GM12878 (cell line): Measurements from ENCODE around the gene GDA.

Source experiments
- CBX3 ChIP-seq: fragments of 200-600 bp; sonication (generic); IDR thresholded peaks from 2 replicates; pipeline ENCODE4 v1.6.1; 2016; ENCODE audit warnings: low read depth, borderline replicate concordance
- CTCF ChIP-seq, 3 experiments: IDR thresholded peaks in 2 of 3; conservative IDR thresholded peaks in 1 of 3; 2 replicates each; pipeline ENCODE4 v1.5.1; 2011; ENCODE audit warnings: low read depth in 3 of 3, low read length in 3 of 3, mild to moderate bottlenecking in 3 of 3, control low read depth in 2 of 3, moderate library complexity in 2 of 3, inconsistent platforms in 1 of 3, mixed read lengths in 1 of 3; ENCODE audit not compliant: control insufficient read depth in 2 of 3, insufficient read depth in 1 of 3; ENCODE audit errors: extremely low read depth in 1 of 3
- ESRRA ChIP-seq: IDR thresholded peaks from 2 replicates; pipeline ENCODE4 v1.6.1; 2012; ENCODE audit warnings: mild to moderate bottlenecking, low read length, improper control_type of control experiment
- GABPA ChIP-seq: IDR thresholded peaks from 2 replicates; pipeline ENCODE4 v1.6.1; 2014; ENCODE audit warnings: antibody characterized with exemption, low read depth, mild to moderate bottlenecking, inconsistent platforms
- KDM1A ChIP-seq: fragments of 200-600 bp; sonication (generic); IDR thresholded peaks from 2 replicates; pipeline ENCODE4 v1.6.1; 2016; ENCODE audit warnings: borderline replicate concordance
- PAX8 ChIP-seq: fragments of 450-650 bp; IDR thresholded peaks from 2 replicates; pipeline ENCODE4 v1.6.1; 2017; ENCODE audit warnings: mild to moderate bottlenecking, moderate library complexity
- POLR2AphosphoS5 ChIP-seq: IDR thresholded peaks from 2 replicates; pipeline ENCODE4 v1.6.1; 2011; ENCODE audit warnings: mild to moderate bottlenecking, low read length, inconsistent platforms
- RAD51 ChIP-seq: fragments of 450-650 bp; IDR thresholded peaks from 2 replicates; pipeline ENCODE4 v1.6.1; 2016; ENCODE audit warnings: moderate library complexity, mild to moderate bottlenecking, inconsistent platforms
- SIX5 ChIP-seq: IDR thresholded peaks from 2 replicates; pipeline ENCODE4 v1.6.1; 2011; ENCODE audit warnings: mild to moderate bottlenecking, low read depth, low read length, moderate library complexity; ENCODE audit not compliant: severe bottlenecking
- TF ChIP-seq, protein P1 (sequence below): IDR thresholded peaks from 2 replicates; pipeline ENCODE4 v1.6.1; 2012; ENCODE audit warnings: low read depth, low read length, improper control_type of control experiment
- TF ChIP-seq, protein P2 (sequence below): fragments of 450-650 bp; IDR thresholded peaks from 2 replicates; pipeline ENCODE4 v1.6.1; 2017; ENCODE audit warnings: mild to moderate bottlenecking

DNA sequence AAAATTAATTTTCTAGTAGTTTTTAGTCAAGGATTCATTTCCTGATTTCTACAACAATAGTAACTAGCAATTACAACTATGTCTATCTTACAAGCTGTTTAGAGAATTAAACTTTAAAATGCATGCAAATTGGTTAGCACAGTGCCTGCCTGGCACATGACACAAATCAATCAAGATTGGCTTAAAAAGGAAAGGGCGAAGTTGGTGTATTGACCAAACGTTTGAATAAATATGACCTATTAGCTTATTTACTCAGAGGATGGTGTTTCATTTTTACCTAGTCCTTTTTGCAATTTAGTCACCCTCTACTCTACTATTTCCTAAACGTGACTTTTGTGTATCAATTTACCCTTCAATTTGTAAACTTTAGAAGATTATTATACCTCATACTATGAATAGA lies 83.5 kb downstream of the GDA start:
- TF ChIP-seq, protein P1, sequence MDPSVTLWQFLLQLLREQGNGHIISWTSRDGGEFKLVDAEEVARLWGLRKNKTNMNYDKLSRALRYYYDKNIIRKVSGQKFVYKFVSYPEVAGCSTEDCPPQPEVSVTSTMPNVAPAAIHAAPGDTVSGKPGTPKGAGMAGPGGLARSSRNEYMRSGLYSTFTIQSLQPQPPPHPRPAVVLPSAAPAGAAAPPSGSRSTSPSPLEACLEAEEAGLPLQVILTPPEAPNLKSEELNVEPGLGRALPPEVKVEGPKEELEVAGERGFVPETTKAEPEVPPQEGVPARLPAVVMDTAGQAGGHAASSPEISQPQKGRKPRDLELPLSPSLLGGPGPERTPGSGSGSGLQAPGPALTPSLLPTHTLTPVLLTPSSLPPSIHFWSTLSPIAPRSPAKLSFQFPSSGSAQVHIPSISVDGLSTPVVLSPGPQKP = no peak
- TF ChIP-seq CTCF (IDR thresholded peaks at IDR 0.05 in 2 of 3, conservative IDR thresholded peaks at IDR 0.05 in 1 of 3; ENCODE audit: control insufficient read depth in 2 of 3, extremely low read depth in 1 of 3, insufficient read depth in 1 of 3, low read depth in 3 of 3, low read length in 3 of 3) (no peak), SIX5 (no peak), PAX8 (no peak), POLR2AphosphoS5 (no peak), GABPA (no peak), ESRRA (no peak), RAD51 (no peak), KDM1A (no peak), CBX3 (no peak)
- TF ChIP-seq, protein P2, sequence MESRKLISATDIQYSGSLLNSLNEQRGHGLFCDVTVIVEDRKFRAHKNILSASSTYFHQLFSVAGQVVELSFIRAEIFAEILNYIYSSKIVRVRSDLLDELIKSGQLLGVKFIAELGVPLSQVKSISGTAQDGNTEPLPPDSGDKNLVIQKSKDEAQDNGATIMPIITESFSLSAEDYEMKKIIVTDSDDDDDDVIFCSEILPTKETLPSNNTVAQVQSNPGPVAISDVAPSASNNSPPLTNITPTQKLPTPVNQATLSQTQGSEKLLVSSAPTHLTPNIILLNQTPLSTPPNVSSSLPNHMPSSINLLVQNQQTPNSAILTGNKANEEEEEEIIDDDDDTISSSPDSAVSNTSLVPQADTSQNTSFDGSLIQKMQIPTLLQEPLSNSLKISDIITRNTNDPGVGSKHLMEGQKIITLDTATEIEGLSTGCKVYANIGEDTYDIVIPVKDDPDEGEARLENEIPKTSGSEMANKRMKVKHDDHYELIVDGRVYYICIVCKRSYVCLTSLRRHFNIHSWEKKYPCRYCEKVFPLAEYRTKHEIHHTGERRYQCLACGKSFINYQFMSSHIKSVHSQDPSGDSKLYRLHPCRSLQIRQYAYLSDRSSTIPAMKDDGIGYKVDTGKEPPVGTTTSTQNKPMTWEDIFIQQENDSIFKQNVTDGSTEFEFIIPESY = no peak
